PC-3 (cell line): ENCODE data around the gene GHITM.

Experiments
- EZH2 ChIP-seq: fragments of 300-600 bp; sonication (generic); IDR thresholded peaks from one replicate; pipeline ENCODE4 v1.6.1; 2017; ENCODE audit warnings: antibody characterized with exemption, mild to moderate bottlenecking, low read length; ENCODE audit not compliant: unreplicated experiment
- EZH2phosphoT487 ChIP-seq: fragments of 300-600 bp; sonication (generic); IDR thresholded peaks from 2 replicates; pipeline ENCODE4 v1.6.1; 2018; ENCODE audit warnings: mild to moderate bottlenecking, antibody characterized with exemption, low read length, borderline replicate concordance
- TF ChIP-seq, protein P1 (sequence below): fragments of 300-600 bp; sonication (generic); conservative IDR thresholded peaks from 2 replicates; pipeline ENCODE4 v1.5.1; 2017; ENCODE audit warnings: antibody characterized with exemption, low read depth, mild to moderate bottlenecking, low read length

GRCh38 chr10:84176836-84177474, 37.6 kb downstream of the GHITM start:
- TF ChIP-seq EZH2, result no peak
- TF ChIP-seq, protein P1, sequence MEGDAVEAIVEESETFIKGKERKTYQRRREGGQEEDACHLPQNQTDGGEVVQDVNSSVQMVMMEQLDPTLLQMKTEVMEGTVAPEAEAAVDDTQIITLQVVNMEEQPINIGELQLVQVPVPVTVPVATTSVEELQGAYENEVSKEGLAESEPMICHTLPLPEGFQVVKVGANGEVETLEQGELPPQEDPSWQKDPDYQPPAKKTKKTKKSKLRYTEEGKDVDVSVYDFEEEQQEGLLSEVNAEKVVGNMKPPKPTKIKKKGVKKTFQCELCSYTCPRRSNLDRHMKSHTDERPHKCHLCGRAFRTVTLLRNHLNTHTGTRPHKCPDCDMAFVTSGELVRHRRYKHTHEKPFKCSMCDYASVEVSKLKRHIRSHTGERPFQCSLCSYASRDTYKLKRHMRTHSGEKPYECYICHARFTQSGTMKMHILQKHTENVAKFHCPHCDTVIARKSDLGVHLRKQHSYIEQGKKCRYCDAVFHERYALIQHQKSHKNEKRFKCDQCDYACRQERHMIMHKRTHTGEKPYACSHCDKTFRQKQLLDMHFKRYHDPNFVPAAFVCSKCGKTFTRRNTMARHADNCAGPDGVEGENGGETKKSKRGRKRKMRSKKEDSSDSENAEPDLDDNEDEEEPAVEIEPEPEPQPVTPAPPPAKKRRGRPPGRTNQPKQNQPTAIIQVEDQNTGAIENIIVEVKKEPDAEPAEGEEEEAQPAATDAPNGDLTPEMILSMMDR, result no peak
- TF ChIP-seq EZH2phosphoT487, result no peak
